Inferior parietal cortex (tissue), 1 donor: ENCODE results near the gene GLOD5.

ENCODE experiments used
- DNase-seq: peaks from one replicate; pipeline ENCODE4 v3.0.0-alpha.2; 2016; ENCODE audit errors: extremely low spot score

GLOD5 gene

DNA sequence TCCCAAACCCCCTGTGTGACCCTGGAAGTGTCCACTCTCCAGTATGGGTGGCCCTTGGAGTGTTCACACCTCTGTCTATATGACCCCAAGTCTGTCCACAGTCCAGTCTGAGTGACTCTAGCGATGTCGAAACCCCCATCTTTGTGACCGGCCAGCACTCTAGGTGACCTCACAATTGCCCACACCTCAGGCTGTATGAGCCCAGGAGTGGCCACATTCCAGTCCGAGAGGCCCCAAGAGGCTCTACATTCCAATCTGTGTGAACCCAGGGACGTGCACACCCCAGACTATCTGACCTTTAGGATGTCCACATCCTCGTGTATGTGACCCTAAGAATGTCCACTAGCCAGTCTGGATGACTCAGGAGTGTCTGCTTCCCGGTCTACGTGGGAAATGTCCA, 7.3 kb upstream of the GLOD5 start:
- no peak for DNase-seq

DNA sequence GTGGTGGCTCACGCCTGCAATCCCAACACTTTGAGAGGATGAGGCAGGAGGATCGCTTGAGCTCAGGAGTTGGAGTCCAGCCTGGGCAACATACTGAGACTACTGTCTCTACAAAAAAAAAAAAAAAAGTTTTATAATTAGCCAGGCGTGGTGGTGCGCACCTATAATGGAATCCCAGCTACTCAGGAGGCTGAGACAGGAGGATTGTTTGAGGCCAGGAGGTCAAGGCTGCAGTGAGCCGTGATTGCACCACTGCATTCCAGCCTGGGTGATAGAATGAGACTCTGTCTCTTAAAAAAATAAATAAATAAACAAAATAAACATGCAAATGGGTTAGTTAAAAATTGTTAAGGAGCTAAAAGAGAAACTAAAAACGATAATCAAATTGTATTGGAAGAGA, 7.7 kb downstream of the GLOD5 start:
- no peak for DNase-seq

DNA sequence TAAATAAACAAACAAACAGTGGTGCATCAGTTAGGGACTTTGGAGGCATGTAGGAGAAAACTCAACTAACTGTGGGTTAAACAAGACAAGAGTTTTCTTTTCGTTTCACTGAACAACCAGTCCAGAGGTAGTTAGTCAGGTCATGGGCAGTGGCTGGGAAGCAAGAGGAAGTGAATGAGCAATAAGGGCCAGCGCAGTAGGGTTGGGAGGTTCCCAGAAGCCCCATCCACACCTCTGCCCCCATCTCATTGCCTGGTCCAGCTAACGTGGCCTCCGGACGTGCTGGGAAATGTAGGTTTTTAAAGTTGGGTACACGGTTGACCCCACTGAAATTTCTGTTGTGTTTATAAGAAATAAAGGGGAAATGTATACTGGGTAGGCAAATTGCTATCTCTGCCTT, 8.7 kb downstream of the GLOD5 start:
- no peak for DNase-seq

DNA sequence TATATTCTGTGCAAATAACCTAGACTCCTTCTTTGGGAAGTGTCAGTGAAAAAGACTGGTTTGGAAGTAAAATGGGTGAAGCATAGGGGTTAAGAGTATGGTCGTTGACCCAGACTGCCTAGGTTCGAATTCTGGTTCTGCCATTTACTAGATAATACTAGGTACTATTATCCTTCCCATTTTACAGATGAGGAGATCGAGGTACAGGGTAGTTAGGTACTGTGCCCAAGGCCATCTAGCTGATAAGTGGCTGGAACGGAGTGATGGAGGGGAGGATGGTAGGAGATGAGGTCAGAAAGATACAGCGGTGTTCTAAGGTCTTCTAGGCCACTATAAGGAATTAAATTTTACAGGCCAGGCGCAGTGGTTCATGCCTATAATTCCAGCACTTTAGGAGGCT, 11.1 kb downstream of the GLOD5 start:
- DNase-seq, result no peak

DNA sequence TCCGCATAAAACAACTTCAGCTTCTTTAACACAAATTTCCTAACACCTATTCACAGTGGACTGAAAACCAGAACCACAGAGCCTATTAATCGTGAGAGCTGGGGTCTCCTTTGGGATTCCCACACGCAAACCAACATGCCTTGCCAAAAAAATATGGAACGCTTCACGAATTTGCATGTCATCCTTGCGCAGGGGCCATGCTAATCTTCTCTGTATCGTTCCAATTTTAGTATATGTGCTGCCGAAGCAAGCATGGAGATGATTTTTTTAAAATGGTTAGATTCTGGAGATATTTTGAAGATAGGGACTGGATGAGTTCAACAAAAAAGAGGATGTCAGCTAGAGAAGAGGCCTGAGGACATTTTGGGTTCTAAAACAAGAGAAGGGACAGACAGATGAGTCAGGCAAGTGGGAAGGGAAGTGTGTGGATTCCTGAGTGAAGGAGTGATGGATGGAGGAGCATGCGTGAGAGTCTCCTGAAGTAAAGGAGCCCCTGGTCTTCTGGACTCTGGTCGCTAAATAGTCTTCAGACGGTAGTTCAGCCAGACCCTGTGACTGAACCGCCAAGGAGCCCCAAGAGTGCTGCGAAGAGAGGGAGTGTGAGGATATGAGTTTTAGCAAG, 15.4 kb downstream of the GLOD5 start:
- DNase-seq, result no peak

DNA sequence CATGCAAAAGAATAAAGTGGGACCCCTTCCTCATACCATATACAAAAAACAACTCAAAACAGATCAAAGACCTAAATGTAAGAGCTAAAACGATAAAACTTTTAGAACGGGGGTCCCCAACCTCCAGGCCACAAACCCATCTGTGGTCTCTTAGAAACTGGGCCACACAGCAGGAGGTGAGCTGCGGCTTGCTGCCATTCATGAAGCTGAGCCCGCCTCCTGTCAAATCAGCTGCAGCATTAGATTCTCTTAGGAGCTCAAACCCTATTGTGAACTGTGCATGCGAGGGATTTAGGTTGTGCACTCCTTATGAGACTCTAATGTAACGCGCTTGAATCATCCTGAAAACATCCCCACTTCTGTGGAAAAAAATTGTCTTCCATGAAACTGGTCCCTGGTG, 17.9 kb downstream of the GLOD5 start:
- no peak for DNase-seq

DNA sequence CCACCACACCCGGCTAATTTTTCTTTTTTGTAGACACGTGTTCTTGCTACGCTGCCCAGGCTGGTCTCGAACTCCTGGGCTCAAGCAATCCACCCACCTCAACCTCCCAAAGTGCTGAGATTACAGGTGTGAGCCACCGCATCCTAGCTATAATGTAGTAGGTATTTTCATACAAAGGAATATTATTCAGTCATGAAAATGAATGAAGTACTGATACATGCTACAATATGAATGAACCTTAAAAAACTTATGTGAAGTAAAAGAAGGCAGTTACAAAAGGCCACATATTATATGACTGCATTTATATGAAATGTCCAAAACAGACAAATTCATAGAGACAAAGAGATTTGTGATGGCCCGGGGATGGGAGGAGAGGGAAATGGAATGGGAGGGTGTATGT, 20.2 kb downstream of the GLOD5 start:
- no peak for DNase-seq

DNA sequence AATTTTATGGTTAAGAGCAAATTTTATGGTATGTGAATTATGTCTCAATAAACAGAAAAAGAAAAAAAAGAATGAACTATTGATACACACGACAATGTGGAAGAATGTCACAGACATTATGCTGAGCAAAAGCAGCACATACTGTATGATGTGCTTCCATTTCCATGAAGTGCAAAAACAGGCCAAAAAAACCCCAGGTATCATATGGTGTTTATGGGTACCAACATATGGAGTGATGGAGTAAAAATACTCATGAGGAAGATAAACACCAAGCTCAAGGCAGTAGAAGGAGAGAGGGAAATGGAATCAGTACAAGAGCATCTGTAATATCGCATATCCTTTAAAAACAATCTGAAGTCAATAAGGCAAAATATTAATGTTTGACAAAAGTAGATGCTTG, 20.7 kb downstream of the GLOD5 start:
- no peak for DNase-seq

DNA sequence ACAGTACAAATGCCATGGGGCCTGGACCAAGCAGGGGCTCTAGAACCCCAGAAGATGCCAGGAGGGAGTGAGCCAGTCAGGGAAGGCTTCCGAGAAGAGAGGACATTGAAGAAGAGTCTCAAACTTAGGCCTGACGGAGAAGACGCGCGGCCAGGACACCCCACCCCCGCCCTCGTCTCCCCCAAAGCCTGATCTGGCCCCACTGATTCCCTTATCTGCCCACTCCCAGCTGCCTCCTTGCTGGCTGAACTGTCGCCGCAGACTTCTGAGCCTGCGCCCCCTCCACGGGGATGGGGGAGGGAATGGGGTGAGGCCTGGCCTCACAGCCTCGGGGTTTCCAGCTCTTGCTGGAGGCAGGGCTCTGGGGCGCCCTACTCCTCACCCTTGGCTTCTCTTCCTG, 21.2 kb downstream of the GLOD5 start:
- no peak for DNase-seq

DNA sequence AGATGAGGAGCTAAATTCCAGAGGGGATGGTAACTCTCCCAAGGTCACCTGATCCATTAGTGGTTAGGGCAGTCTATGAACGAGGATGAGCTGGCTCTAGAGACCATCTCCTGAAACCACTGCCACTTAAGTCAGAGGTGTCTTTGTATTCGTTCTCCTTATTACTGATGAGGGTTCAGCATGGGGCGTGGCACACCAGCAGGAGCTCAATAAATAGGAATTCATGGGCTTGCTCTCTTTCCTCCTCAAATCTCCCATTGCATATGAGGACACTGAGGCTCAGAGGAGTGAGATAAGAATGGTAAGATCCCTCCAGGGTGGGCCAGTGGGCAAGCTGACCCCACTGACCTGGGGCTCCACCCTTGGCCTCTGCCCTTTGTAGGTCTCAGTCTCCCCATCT, 23.2 kb downstream of the GLOD5 start:
- no peak for DNase-seq

DNA sequence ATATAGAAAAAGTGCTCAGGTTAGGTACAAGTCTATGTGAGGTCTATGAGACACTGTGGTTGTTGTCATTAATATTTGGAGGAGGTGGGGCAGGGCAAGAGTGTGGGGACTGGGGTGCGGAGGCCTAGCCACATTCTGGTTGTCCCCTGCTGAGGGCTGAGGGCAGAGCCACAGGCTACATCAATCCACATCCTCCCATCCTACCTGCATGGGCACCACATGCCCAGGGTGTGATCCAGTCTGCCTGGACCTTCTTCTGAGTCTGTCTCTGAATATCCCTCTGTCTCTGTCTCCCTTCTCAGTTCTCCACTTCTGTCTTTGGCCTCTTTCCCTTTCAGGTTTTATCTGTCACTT, 23.6 kb downstream of the GLOD5 start:
- DNase-seq, result no peak

DNA sequence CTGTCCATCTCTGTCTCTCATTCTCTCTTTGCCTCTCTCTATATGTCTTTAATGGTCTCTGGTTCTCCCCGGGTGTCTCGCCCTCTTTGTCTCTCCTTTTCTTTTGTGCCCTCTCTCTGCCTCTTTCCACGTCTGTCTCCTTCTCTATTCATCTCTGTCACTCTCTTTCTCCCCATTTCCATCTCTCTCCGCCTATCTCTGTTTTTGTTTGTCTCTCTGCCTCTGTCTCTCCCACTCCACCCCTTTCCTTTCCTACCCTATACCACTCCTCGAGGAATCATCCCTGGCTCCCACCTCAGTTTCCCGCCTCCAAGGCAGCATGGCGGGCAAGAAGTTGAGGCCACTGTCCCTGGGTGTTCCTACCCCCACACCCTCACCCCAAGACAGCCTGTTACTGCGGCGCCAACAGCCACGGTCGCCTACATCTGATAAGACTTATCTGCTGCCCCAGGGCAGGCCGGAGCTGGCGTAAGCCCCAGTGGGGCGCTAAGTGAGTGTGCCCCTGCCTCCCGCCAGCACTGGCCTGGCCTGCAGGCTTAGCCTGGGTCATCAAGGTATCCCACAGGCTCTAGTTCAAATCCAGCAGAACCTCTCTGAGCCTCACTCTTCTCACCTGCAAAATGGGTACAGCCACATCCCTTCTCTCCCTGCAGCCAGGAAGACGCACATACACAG, 24.1 kb downstream of the GLOD5 start:
- no peak for DNase-seq

DNA sequence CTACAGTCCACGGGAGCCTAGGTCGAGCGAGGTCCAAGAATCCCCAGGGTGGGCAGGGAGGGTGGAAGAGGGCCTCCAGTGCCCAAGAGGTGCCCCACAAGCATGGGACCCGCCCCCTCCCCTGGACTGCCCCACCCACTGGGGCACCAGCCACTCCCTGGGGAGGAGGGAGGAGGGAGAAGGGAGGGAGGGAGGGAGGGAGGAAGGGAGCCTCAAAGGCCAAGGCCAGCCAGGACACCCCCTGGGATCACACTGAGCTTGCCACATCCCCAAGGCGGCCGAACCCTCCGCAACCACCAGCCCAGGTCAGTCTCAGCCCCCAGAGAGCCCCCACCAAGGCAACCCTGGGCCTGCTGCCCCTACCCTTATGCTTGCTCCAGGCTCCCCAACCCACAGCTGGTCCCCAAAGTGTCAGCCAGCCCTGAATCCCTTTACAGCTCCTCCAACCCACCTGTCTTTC, 24.8 kb downstream of the GLOD5 start, which contains the start of gene GATA1:
GATA1 (plus strand) TSS at position 250 of the 460 bp plus-strand sequence. CDS start 4,520 bp downstream, outside the sequence.
- DNase-seq, result no peak

DNA sequence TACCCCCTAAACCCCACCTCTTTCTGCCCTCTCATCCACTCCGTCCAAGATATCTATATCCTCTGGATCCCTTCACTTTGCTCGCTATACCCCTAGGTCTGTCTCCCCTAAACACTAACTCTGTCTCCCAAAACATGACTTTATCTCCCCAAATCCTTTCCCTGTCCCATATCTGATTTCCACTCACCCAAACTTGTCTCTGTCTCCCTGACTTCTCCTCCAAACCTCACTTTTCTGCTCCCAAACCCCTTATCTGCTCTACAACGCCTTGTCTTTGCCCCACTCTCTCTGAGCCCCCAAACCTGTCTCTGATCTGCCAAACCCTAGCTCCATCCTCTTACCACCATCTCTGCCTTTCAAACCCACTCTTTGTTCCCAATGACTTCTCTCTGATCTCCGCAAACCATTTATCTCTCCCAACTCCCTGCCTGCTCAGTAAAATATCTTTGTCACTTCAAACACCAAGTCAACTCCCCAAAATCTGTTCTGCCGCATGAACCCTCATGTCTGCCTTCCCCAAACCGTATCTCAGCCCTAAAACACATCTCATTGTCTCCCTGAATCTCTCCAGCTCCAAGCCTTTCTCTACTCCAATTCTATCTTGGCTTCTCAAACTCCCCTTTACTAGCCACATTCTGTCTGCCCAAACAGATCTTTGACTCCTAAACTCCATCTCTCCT, 25.4 kb downstream of the GLOD5 start:
- no peak for DNase-seq

DNA sequence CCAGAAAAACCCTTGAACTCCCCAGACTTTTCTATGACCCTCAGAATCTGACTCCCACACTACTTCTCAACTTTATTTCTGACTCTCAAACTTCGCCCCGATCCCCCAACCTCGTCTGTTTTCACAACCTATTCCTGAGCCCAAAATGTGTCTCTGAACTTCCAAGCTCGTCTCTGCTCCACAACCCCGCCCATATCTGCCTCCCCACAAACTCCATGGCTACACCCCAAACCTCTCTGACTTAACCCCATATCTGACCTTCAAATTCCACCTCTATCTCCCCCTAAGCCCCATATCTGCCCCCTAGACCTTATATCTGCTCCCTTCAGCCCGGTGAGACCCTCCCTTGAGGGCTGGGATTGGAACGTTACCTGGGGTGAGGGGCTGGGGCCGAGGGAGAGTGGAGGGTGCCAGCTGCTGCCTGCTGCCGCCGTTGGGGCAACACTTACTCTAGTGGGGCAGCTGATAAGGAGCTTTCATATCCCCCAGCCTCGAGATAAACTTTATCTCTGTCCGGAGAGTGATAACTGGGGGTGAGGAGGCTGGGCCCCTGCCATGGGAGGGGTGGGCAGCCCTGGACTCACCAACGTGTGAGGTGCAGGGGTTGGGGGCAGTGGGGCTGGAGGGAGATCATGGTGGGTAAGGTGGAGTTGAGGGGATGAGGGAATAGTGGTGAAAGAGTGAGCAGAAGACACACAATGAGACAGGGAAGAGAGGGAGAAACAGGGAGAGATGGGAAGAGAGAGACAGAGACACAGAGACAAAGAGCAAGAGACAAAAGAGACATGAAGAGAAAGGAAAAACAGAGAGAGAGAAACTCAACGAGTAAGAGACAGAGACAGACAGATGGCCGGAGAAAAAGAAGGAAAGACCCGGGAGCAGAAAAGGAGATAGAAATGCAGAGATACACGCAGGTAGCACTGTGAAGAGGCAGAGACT, 26.2 kb downstream of the GLOD5 start:
- DNase-seq, result no peak

DNA sequence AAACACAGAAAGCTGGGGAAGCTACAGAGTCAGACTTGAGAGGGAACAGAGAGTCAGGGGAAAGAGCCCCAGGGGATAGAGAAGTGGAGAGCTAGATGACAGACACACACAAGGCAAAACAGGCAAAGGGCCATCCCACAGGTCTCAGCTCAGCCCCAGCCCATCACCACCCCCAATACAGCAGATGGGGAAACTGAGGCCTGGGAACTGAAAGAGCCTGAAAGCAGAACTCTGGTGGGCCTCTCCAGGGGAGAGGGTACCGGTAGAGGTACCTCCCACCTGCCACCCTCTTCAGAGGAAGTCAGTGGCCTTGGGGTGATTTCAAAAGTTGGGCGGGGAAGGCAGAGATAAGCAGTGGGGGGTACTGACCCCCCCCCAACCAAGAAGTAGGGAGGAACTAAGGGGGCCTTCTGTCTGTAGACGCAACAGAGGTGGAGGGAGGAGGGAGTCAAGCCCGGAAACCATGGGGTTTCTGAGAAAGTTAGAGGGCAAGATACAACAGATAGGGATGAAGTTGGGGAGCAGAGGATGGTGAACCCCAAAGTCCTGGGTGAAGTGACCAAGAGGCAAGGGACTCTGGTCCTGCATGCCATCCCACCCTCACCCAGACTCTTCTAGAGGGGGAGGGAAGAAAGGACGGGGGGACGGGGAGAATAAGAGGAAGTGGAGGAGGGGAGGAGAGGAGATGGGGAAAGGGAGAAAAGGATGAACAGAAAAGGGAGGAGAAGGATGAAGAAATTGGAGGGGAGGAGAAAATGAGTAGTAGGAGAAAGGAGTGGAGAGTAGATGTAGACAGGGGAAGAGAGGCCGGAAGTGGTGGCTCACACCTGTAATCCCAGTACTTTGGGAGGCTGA, 28.0 kb downstream of the GLOD5 start:
- DNase-seq, result no peak

DNA sequence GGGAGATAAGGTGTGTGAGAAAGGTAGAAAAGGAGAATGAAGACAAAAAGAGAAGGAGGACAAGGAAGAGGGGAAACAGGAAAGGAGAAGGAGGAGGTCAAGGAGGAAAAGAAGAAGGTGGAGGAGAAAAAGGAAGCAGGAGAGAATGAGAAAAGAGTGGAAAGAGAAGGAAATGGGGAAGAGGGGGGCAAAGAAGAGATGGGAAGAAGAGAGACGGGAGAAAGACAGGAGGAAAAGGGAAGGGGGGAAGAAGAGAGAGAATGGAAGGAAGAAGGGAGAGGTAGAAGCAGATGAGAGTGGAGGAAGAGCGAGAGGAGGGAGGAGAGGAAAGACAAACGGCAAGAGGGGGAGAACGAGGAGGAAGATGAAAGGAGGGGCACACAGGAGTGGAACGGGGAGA, 28.9 kb downstream of the GLOD5 start:
- no peak for DNase-seq

DNA sequence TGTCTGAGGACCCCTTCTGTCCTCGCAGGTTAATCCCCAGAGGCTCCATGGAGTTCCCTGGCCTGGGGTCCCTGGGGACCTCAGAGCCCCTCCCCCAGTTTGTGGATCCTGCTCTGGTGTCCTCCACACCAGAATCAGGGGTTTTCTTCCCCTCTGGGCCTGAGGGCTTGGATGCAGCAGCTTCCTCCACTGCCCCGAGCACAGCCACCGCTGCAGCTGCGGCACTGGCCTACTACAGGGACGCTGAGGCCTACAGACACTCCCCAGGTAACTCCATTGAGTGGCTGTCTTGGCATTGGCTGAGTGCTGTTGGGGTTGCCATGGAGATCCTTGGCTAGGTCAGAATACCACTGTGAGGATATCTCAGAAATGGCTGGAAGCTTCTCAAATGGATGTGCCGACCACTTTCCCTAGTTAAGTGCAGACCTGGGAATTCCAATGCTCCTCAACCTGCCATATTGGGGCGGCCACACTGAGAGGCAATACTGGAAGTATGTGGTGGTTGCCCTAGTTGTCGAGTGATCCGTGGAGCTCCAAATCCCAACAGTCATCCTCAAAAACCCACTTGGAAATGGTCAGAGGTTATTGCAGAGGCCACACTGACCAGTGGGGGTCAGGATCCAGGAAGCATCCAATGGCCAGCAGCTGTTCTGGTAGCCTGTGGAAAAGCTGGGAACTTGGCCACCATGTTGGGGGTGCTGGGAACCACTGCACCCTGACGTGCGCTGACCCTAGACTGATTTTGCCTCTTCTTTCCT, 29.7 kb downstream of the GLOD5 start:
- DNase-seq, result no peak

DNA sequence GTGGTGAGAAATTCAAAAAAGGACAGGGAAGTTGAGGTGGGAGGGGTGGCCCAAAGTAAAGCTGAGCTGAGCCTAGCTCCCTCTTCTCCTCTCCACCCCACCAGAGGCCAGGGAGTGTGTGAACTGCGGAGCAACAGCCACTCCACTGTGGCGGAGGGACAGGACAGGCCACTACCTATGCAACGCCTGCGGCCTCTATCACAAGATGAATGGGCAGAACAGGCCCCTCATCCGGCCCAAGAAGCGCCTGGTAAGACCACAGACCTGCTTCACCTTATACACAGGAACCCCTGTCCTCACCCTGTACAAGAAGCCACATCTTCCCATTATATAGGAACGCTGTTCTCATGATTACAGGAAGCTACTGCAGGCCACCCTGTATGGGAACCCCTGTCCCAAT, 30.7 kb downstream of the GLOD5 start:
- no peak for DNase-seq

DNA sequence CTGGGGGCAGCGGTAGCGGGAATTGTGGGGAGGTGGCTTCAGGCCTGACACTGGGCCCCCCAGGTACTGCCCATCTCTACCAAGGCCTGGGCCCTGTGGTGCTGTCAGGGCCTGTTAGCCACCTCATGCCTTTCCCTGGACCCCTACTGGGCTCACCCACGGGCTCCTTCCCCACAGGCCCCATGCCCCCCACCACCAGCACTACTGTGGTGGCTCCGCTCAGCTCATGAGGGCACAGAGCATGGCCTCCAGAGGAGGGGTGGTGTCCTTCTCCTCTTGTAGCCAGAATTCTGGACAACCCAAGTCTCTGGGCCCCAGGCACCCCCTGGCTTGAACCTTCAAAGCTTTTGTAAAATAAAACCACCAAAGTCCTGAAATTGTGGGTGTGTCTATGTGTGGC, 32.4 kb downstream of the GLOD5 start:
- DNase-seq, result no peak
